Cardiac fibroblast (primary cell): ENCODE measurements around the gene SLC25A3.

Experiments
- DNase-seq, 2 donors: peaks; one replicate each; pipeline versions ENCODE4 v3.0.0 to v3.0.0-alpha.2; 2010; ENCODE audit warnings: low read depth in 2 of 2
- H3K4me3 ChIP-seq, 2 donors: replicated peaks in 1 of 2; 1 replicate in 1 of 2; 2 replicates in 1 of 2; pipeline ENCODE4 v1.5.1; 2011; ENCODE audit warnings: low read depth in 2 of 2, low read length in 2 of 2, mild to moderate bottlenecking in 2 of 2, moderate library complexity in 1 of 2
- CTCF ChIP-seq: IDR thresholded peaks from one replicate; pipeline ENCODE4 v1.5.1; 2011; ENCODE audit warnings: low read depth, mild to moderate bottlenecking, low read length, inconsistent platforms

SLC25A3 gene

GRCh38 chr12:98579347-98579746 lies 14.1 kb upstream of the SLC25A3 start:
- no peak overlapping the region for H3K4me3 ChIP-seq
- no peak for DNase-seq
- TF ChIP-seq CTCF: no peak

- TF ChIP-seq CTCF: no peak
- no peak overlapping the region for H3K4me3 ChIP-seq
- no peak for DNase-seq
These were observed 13.7 kb upstream of the SLC25A3 start for GRCh38 chr12:98579835-98580234.

- H3K4me3 ChIP-seq: no peak overlapping the region
- DNase-seq: no peak
- TF ChIP-seq CTCF: no peak
These were observed 12.8 kb upstream of the SLC25A3 start for GRCh38 chr12:98580695-98581094.

GRCh38 chr12:98581101-98581500 lies 12.4 kb upstream of the SLC25A3 start:
- no peak for DNase-seq

GRCh38 chr12:98582093-98582492 lies 11.4 kb upstream of the SLC25A3 start:
- DNase-seq: peak in 1 of 2 donors; percentile 76
- no peak overlapping the region for H3K4me3 ChIP-seq
- TF ChIP-seq CTCF: no peak

More at GRCh38 chr12:98581101-98581500, 12.4 kb upstream of the SLC25A3 start:
- no peak overlapping the region for H3K4me3 ChIP-seq
- TF ChIP-seq CTCF: no peak

GRCh38 chr12:98587084-98587483 lies 6.4 kb upstream of the SLC25A3 start:
- no peak for TF ChIP-seq CTCF
- DNase-seq: no peak
- no peak overlapping the region for H3K4me3 ChIP-seq

- TF ChIP-seq CTCF: no peak
- DNase-seq: peak in 1 of 2 donors; percentile 50
- no peak overlapping the region for H3K4me3 ChIP-seq
These were observed 2.3 kb upstream of the SLC25A3 start for GRCh38 chr12:98591209-98591608.
